ENCODE results near the gene CLASP2.

DNA sequence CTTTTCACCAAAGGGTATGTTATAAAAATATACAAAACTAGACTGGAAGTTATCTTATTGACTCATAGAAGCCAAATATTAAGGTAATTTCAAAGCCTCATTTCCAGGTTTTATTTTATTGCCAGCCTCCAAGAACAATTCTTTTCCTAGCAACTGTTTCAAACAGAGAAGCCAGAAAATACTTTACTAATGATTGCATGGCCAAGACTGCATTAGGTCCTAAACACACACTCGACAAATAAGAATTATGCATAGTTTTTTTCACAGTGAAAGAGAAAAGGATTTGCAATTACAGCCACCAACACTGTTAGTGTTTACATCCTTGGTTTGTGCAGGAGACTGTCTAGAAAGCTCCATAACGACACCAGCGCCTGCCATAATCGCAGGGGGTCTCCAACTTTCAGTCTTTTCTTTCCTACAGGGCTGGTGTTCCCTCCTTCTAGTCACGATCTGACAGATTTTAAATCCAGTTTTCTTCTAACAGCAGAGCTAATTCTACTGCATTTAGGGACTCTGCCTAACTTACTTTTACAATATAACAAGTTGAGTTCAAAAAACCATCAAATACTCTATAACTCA, 58.1 kb downstream of the CLASP2 start:
- TF ChIP-seq, protein P1, sequence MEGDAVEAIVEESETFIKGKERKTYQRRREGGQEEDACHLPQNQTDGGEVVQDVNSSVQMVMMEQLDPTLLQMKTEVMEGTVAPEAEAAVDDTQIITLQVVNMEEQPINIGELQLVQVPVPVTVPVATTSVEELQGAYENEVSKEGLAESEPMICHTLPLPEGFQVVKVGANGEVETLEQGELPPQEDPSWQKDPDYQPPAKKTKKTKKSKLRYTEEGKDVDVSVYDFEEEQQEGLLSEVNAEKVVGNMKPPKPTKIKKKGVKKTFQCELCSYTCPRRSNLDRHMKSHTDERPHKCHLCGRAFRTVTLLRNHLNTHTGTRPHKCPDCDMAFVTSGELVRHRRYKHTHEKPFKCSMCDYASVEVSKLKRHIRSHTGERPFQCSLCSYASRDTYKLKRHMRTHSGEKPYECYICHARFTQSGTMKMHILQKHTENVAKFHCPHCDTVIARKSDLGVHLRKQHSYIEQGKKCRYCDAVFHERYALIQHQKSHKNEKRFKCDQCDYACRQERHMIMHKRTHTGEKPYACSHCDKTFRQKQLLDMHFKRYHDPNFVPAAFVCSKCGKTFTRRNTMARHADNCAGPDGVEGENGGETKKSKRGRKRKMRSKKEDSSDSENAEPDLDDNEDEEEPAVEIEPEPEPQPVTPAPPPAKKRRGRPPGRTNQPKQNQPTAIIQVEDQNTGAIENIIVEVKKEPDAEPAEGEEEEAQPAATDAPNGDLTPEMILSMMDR (IDR thresholded peaks at IDR 0.05; ENCODE audit: low read depth, low read length): no peak
- TF ChIP-seq EZH2phosphoT487 (IDR thresholded peaks at IDR 0.05; ENCODE audit: low read depth): no peak
